ENCODE measurements around the gene AXIN1. TPM values are rescaled to one million over a fixed set of nuclear protein-coding genes. Genes with fewer than 3 reads are reported as not detected.
A peak's percentile ranks its signal among the peaks of the same experiment; 100 is the strongest.

Gene AXIN1
- total RNA-seq, 1 experiment from 2014 or later: 50.3 TPM

GRCh38 chr16:259814-260253 lies 92.7 kb downstream of the AXIN1 start (continued):
- TF ChIP-seq ZNF532 (CRISPR knock-in tag; IDR thresholded peaks at IDR 0.05; ENCODE audit: borderline replicate concordance) (no peak), CREB1 (CRISPR knock-in tag; IDR thresholded peaks at IDR 0.05) (no peak), NR1H2 (CRISPR knock-in tag; IDR thresholded peaks at IDR 0.05) (no peak), TP53 (CRISPR knock-in tag; IDR thresholded peaks at IDR 0.05) (no peak), ZNF281 (CRISPR knock-in tag; IDR thresholded peaks at IDR 0.05) (no peak), E2F5 (CRISPR knock-in tag; IDR thresholded peaks at IDR 0.05) (no peak), ARID4B (CRISPR knock-in tag; IDR thresholded peaks at IDR 0.05; ENCODE audit: borderline replicate concordance) (no peak), TEAD4 (CRISPR knock-in tag; IDR thresholded peaks at IDR 0.05) (no peak), FOXJ3 (CRISPR knock-in tag; IDR thresholded peaks at IDR 0.05; ENCODE audit: borderline replicate concordance) (no peak)

- H3K9me3 Mint-ChIP-seq: no peaks in the 10 kb centered on the region
- TF ChIP-seq MLX (CRISPR knock-in tag; IDR thresholded peaks at IDR 0.05) (no peak), GABPB1 (CRISPR knock-in tag; IDR thresholded peaks at IDR 0.05) (no peak), NFE2L1 (CRISPR knock-in tag; IDR thresholded peaks at IDR 0.05) (no peak), RORB (CRISPR knock-in tag; IDR thresholded peaks at IDR 0.05) (no peak), TCF7 (CRISPR knock-in tag; IDR thresholded peaks at IDR 0.05; ENCODE audit: low read depth) (no peak), MAX (CRISPR knock-in tag; IDR thresholded peaks at IDR 0.05) (no peak), GRHL2 (CRISPR knock-in tag; IDR thresholded peaks at IDR 0.05; ENCODE audit: insufficient replicate concordance, severe bottlenecking) (no peak), ATF6 (CRISPR knock-in tag; IDR thresholded peaks at IDR 0.05) (no peak)
Observed at GRCh38 chr16:259226-259625, 93.3 kb downstream of the AXIN1 start.

More at GRCh38 chr16:259226-259625, 93.3 kb downstream of the AXIN1 start:
- POLR2A ChIA-PET: no interaction called here
- no peaks in the 10 kb centered on the region for H3K27me3 Mint-ChIP-seq (ENCODE audit: low read depth)
- CTCF ChIA-PET: no interaction called here
- peak overlapping the region; percentile 53 for H3K27ac Mint-ChIP-seq
- no peak overlapping the region for H3K4me3 Mint-ChIP-seq
- ATAC-seq: no peak
- no peak for DNase-seq (ENCODE audit: low spot score)
- H3K4me1 Mint-ChIP-seq: no peaks in the 10 kb centered on the region
- H3K36me3 Mint-ChIP-seq: peaks cover 22% of the 10 kb centered on the region

All from WTC11 (cell line).